Mesenteric fat pad (tissue), 1 donor: ENCODE data around the gene REPS2. TPM values are rescaled to one million over a fixed set of nuclear protein-coding genes. Genes with fewer than 3 reads are reported as not detected.

Source experiments
- total RNA-seq: library from RNA; stranded (reverse); fragmentation: NEBNext Ultra II Directional; extraction: Animal tissue kit (Norgen Biotek cat#: 25700); gene quantifications from one replicate; pipeline ENCODE4 v1.2.1, GENCODE V29; 2021
- donor health status: DM: yes; HTN: yes; CAD: no.

The REPS2 gene
- total RNA-seq, 1 donor from 2014 or later = 6.1 TPM

Other genes starting within 250 kb of the REPS2 start
- gene CTPS2, start 234.0 kb upstream of the REPS2 start, total RNA-seq = 8.6 TPM
- 35.8 TPM for gene SYAP1, start 227.0 kb upstream of the REPS2 start, total RNA-seq
- gene TXLNG, start 160.2 kb upstream of the REPS2 start, total RNA-seq = 25.6 TPM
- gene RBBP7, start 76.3 kb upstream of the REPS2 start, total RNA-seq = 59.7 TPM